Lung (tissue), 12 donors: ENCODE measurements around the gene CCDC85C. TPM values are rescaled to one million over a fixed set of nuclear protein-coding genes. Genes with fewer than 3 reads are reported as not detected.
A peak's percentile ranks its signal among the peaks of the same experiment; 100 is the strongest.

Experiments
- ATAC-seq: fragments of 200-7000 bp; cut with Tn5 transposase; one replicate; pipeline ENCODE4 v1.9.1; 2020; ENCODE audit warnings: moderate number of reproducible peaks; ENCODE audit not compliant: insufficient read depth, low FRiP score
- DNase-seq, 3 donors: peaks; one replicate each; pipeline ENCODE4 v3.0.0-alpha.2; 2013 to 2017
- H3K27ac ChIP-seq, 2 donors: one replicate each; pipeline ENCODE4 v1.5.1; 2013; ENCODE audit warnings: mild to moderate bottlenecking in 2 of 2, moderate library complexity in 2 of 2, control low read depth in 1 of 2, inconsistent platforms in 1 of 2, low read depth in 1 of 2, low read length in 1 of 2
- H3K27me3 ChIP-seq, 3 donors: one replicate each; pipeline ENCODE4 v1.5.1; 2013; ENCODE audit warnings: low read length in 2 of 3; ENCODE audit not compliant: control insufficient read depth in 3 of 3, insufficient read depth in 3 of 3
- H3K36me3 ChIP-seq, 4 donors: one replicate each; pipeline ENCODE4 v1.5.1; 2013; ENCODE audit warnings: low read length in 4 of 4, mild to moderate bottlenecking in 1 of 4, moderate library complexity in 1 of 4; ENCODE audit not compliant: control insufficient read depth in 4 of 4, insufficient read depth in 4 of 4
- H3K4me1 ChIP-seq, 5 donors: one replicate each; pipeline ENCODE4 v1.5.1; 2013; ENCODE audit warnings: low read length in 5 of 5, mild to moderate bottlenecking in 2 of 5, moderate library complexity in 1 of 5; ENCODE audit not compliant: control insufficient read depth in 5 of 5, insufficient read depth in 5 of 5
- H3K4me3 ChIP-seq: one replicate; pipeline ENCODE4 v1.5.1; 2013; ENCODE audit warnings: mild to moderate bottlenecking, control low read depth, moderate library complexity
- H3K9ac ChIP-seq, 2 donors: one replicate each; pipeline ENCODE4 v1.5.1; 2013; ENCODE audit warnings: low read length in 2 of 2, control low read depth in 1 of 2; ENCODE audit not compliant: insufficient read depth in 1 of 2
- H3K9me3 ChIP-seq, 4 donors: one replicate each; pipeline ENCODE4 v1.5.1; 2013; ENCODE audit warnings: low read length in 3 of 4, mild to moderate bottlenecking in 1 of 4, moderate library complexity in 1 of 4; ENCODE audit not compliant: control insufficient read depth in 4 of 4, insufficient read depth in 3 of 4
- CTCF ChIP-seq: IDR thresholded peaks from 2 replicates; pipeline ENCODE4 v1.5.1; 2012; ENCODE audit warnings: mild to moderate bottlenecking; ENCODE audit errors: control extremely low read depth, extremely low read depth
- WGBS, 2 donors: extraction: QIAGEN DNeasy Blood & Tissue Kit; methylation state at CpG; one replicate each; pipeline ENCODE4 v1.1.7; 2013; 5-methylcytosine and 5-hydroxymethylcytosine counted together
- polyA plus RNA-seq, 2 donors: library from polyadenylated mRNA; stranded (reverse); fragments of 200-250 nt; gene quantifications; one replicate each; pipeline ENCODE4 v1.2.1, GENCODE V29; 2013
- total RNA-seq, 2 donors: library from RNA; depleted of rRNA in 1 of 2; stranded (reverse); fragments of >200 nt in 1 of 2; gene quantifications; one replicate each; pipeline ENCODE4 v1.2.1, GENCODE V29; 2014 to 2021
- donor health status: control.
- donor health status: control.
- donor health status: Bipolar disorder and iron deficiency.
- donor health status: healthy.
- donor health status: DM: yes; HTN: yes; CAD: no.

Gene CCDC85C
- total and polyA plus RNA-seq, 4 donors, result 2.8 to 19.8 (median 17.6) TPM

- no peaks in the 10 kb centered on the region for H3K9me3 ChIP-seq
- H3K27me3 ChIP-seq, result no peaks in the 10 kb centered on the region
- no peak for ATAC-seq
- peak overlapping the region in 1 of 2 donors; percentile 86 for H3K27ac ChIP-seq
- peaks cover 10 to 79% (median 62%) of the 10 kb centered on the region in 5 donors for H3K4me1 ChIP-seq
- 83 to 85% methylated on average over 15 of the region's 15 CpGs for WGBS, 2 donors
- no peak for TF ChIP-seq CTCF
- no peaks in the 10 kb centered on the region for H3K36me3 ChIP-seq
- no peak for DNase-seq
- no peak overlapping the region for H3K9ac ChIP-seq
- H3K4me3 ChIP-seq, result no peak overlapping the region
Observed at GRCh38 chr14:99573436-99574098, 30.4 kb downstream of the CCDC85C start.

- no peaks in the 10 kb centered on the region for H3K27me3 ChIP-seq
- ATAC-seq (no peak), DNase-seq (no peak)
- no peaks in the 10 kb centered on the region for H3K9me3 ChIP-seq
- H3K36me3 ChIP-seq, result no peaks in the 10 kb centered on the region
- TF ChIP-seq CTCF, result no peak
- no peak overlapping the region for H3K27ac ChIP-seq
- H3K4me3 ChIP-seq, result no peak overlapping the region
- H3K9ac ChIP-seq, result no peak overlapping the region
- WGBS, 2 donors, result 88 to 93% methylated on average over 16 of the region's 16 CpGs
- H3K4me1 ChIP-seq, result peaks cover 10 to 78% (median 66%) of the 10 kb centered on the region in 5 donors
Observed at GRCh38 chr14:99573000-99573330, 31.0 kb downstream of the CCDC85C start.

GRCh38 chr14:99572173-99572999, 31.6 kb downstream of the CCDC85C start:
- no peak overlapping the region for H3K9ac ChIP-seq
- peak overlapping the region in 1 of 2 donors; percentile 34 for H3K27ac ChIP-seq
- no peaks in the 10 kb centered on the region for H3K27me3 ChIP-seq
- H3K4me3 ChIP-seq, result no peak overlapping the region
- H3K4me1 ChIP-seq, result peaks cover 10 to 78% (median 66%) of the 10 kb centered on the region in 5 donors
- 70 to 82% methylated on average over 18 of the region's 18 CpGs for WGBS, 2 donors
- DNase-seq, result peak in 1 of 3 donors; percentile 32
- TF ChIP-seq CTCF, result no peak
- no peak for ATAC-seq
- no peaks in the 10 kb centered on the region for H3K36me3 ChIP-seq
- H3K9me3 ChIP-seq, result no peaks in the 10 kb centered on the region
